ENCODE measurements around the gene VEGFC.

DNA sequence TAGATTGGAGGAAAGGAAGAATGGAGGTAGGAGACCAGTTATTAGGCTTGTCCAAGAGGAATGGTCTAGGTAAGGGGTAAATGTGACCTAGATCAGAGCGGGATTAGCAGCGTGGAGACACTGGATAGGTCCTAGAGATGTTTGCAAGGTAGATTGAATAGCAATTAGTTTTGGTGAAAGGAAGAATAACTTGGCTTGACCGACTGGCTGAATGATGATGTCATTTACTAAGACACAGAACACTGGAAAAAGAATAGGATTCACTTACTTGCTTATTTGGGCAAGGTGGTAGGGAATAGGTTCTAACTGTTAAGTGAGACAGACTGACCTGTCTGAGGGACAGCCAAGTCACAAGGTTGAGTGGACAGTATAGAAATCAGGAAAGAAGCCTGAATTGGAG, 71.3 kb downstream of the VEGFC start:
- TF ChIP-seq POLR2AphosphoS5 (IDR thresholded peaks at IDR 0.05; ENCODE audit: low read depth): no peak
- no peak for TF ChIP-seq CTCF (IDR thresholded peaks at IDR 0.05; ENCODE audit: insufficient read depth, low read length)
